ENCODE measurements around the gene G2E3.
A peak's percentile ranks its signal among the peaks of the same experiment; 100 is the strongest.
"Not testable (repeated sequence)": the region's sequence is repeated elsewhere in the genome, so short reads cannot be mapped to it uniquely, and the experiment has no call there.

G2E3 gene

DNA sequence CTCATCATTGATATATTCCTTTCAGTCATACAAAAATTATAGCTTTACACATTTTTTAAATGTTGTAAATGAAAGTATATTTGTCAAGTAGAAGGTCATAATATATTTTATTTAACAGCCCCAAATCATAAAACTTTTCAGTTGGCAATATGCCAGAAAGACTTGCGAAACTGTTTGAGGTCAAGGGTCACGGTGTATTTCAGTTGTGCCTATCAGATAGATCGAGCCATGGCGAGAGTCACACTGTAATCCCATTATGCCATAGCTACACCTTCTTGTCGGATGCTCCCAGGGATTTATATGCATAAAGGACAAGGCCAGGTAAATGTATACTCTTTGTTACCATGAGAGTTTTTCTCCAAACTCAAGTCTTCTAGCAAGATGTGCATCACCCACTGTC, 26.7 kb upstream of the G2E3 start:
- Histone ChIP-seq H3K36me3 (ENCODE audit: insufficient read depth, low read length) (no peaks in the 10 kb centered on the region), H3K4me1 (ENCODE audit: insufficient read depth, low read length) (peaks cover 11% of the 10 kb centered on the region; the same call in 1 of the 2 replicates), H3K4me3 (ENCODE audit: low read length) (no peak overlapping the region), H3K27ac (ENCODE audit: low read depth, low read length) (no peak overlapping the region), H3K9me3 (ENCODE audit: insufficient read depth, low read depth, low read length) (no peaks in the 10 kb centered on the region), H3K27me3 (ENCODE audit: insufficient read depth, low read length) (no peaks in the 10 kb centered on the region), H3K9ac (ENCODE audit: low read depth, low read length) (no peak overlapping the region)
- 99% methylated on average over 5 of the region's 5 CpGs for WGBS

DNA sequence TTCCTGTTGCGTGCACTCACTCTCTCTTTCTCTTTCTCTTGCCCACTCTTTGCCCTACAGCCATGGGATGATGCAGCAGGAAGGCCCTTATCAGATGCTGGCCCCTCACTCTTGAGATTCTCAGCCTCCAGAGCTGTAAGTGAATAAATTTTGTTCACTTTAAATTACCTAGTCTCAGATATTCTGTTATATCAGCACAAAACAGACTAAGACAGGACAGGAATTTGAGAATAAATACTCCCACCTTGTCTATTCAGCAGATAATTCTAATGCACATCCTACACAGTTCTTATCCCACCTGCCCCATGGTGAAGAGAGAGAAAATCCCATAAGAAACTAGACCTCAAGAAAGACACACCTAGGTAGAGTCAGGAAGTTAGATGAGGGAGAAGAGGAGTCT, 25.8 kb upstream of the G2E3 start:
- Histone ChIP-seq H3K27me3 (ENCODE audit: insufficient read depth, low read length) (no peaks in the 10 kb centered on the region), H3K4me1 (ENCODE audit: insufficient read depth, low read length) (peaks cover 11% of the 10 kb centered on the region; the same call in 1 of the 2 replicates)
- WGBS, result 96% methylated on average over 1 of the region's 1 CpG

DNA sequence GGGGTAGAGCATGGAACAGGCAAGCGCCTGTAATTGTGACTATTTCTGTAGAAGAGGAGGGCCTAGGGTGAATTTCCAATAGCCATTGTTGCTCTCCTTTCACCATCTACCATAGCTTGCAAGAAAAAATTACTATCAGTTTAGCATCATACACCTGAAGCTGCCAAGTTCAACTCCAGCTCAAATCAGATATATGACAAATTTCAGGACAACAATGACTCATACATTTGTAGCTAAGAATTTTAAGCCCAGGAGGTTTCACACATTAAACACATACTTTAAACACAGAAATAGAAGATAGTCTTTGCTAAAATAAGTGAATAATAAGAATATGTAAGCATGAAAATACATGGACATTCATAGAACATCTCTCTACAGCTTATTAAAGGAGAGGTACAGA, 17.6 kb upstream of the G2E3 start:
- Histone ChIP-seq H3K4me3 (ENCODE audit: low read length) (no peak overlapping the region), H3K27me3 (ENCODE audit: insufficient read depth, low read length) (no peaks in the 10 kb centered on the region), H3K36me3 (ENCODE audit: insufficient read depth, low read length) (no peaks in the 10 kb centered on the region), H3K4me1 (ENCODE audit: insufficient read depth, low read length) (no peaks in the 10 kb centered on the region), H3K9ac (ENCODE audit: low read depth, low read length) (no peak overlapping the region), H3K9me3 (ENCODE audit: insufficient read depth, low read depth, low read length) (peaks cover 9% of the 10 kb centered on the region; the same call in 1 of the 2 replicates), H3K27ac (ENCODE audit: low read depth, low read length) (no peak overlapping the region)
- no CpG with 5 or more reads among the region's 1 CpG for WGBS

More for the DNA sequence above, 25.8 kb upstream of the G2E3 start:
- Histone ChIP-seq H3K9me3 (ENCODE audit: insufficient read depth, low read depth, low read length) (no peaks in the 10 kb centered on the region), H3K27ac (ENCODE audit: low read depth, low read length) (no peak overlapping the region), H3K4me3 (ENCODE audit: low read length) (no peak overlapping the region), H3K36me3 (ENCODE audit: insufficient read depth, low read length) (no peaks in the 10 kb centered on the region), H3K9ac (ENCODE audit: low read depth, low read length) (no peak overlapping the region)

DNA sequence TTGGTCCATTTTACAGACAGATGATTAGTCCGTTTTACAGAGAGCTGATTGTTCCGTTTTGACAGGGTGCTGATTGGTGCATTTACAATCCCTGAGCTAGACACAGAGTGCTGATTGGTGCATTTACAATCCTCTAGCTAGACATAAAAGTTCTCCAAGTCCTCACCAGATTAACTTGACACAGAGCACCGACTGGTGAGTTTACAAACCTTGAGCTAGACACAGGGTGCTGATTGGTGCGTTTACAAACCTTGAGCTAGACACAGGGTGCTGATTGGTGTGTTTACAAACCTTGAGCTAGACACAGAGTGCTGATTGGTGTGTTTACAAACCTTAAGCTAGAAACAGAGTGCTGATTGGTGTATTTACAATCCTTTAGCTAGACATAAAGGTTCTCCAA, 12.2 kb upstream of the G2E3 start:
- H3K36me3 ChIP-seq (ENCODE audit: insufficient read depth, low read length); H3K27me3 ChIP-seq (ENCODE audit: insufficient read depth, low read length); H3K9ac ChIP-seq (ENCODE audit: low read depth, low read length); H3K4me3 ChIP-seq (ENCODE audit: low read length); H3K27ac ChIP-seq (ENCODE audit: low read depth, low read length); H3K4me1 ChIP-seq (ENCODE audit: insufficient read depth, low read length): not testable (repeated sequence)
- 96% methylated on average over 4 of the region's 4 CpGs for WGBS
- H3K9me3 ChIP-seq (ENCODE audit: insufficient read depth, low read depth, low read length), result peaks cover 13% of the 10 kb centered on the region; the same call in 1 of the 2 replicates

DNA sequence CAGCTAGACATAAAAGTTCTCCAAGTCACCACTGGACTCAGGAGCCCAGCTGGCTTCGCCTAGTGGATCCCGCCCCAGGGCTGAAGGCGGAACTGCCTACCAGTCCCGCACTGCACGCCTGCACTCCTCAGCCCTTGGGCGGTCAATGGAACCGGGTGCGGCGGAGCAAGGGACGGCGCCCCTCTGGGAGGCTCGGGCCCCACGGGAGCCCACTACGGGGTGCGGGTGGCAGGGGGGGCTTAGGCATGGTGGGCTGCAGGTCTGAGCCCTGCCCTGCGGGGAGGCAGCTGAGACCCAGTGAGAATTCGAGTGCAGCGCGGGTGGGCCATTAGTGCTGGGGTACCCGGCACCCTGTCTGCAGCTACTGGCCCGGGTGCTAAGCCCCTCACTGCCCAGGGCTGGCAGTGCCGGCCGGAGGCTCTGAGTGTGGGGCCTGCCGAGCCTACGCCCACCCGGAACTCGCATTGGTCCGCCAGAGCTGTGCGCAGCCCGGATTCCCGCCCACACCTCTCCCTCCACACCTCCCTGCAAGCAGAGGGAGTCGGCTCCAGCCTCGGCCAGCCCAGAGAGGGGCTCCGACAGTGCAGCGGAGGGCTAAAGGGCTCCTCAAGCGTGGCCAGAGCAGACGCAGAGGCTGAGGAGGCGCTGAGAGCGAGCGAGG, 11.4 kb upstream of the G2E3 start:
- Histone ChIP-seq H3K27ac (ENCODE audit: low read depth, low read length) (no peak overlapping the region), H3K9me3 (ENCODE audit: insufficient read depth, low read depth, low read length) (peaks cover 13% of the 10 kb centered on the region; the same call in 1 of the 2 replicates), H3K4me1 (ENCODE audit: insufficient read depth, low read length) (0 out of 2 replicates have a peak, but pooled peaks cover 6% of the 10 kb centered on the region), H3K9ac (ENCODE audit: low read depth, low read length) (no peak overlapping the region), H3K36me3 (ENCODE audit: insufficient read depth, low read length) (no peaks in the 10 kb centered on the region), H3K4me3 (ENCODE audit: low read length) (no peak overlapping the region), H3K27me3 (ENCODE audit: insufficient read depth, low read length) (no peaks in the 10 kb centered on the region)
- WGBS, result 94% methylated on average over 40 of the region's 40 CpGs

DNA sequence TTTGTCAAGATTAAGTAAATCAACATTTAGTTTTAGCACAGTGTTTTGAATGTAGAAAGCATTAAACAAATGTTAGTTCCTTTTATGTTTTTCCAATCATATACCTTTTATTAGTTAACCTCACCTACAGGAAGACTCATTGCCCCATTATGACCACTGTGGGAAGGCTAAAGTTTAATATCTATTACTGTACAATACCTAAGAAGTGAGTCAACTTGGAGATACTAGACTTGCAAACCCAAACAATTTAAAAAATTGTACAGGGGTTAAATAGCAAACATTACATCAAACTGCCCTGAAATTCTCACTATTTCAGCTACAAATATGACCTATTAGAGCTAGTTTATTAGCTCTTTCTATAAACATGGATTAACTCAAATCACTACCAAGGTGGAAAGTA, 8.6 kb upstream of the G2E3 start:
- H3K9ac ChIP-seq (ENCODE audit: low read depth, low read length), result no peak overlapping the region
- H3K36me3 ChIP-seq (ENCODE audit: insufficient read depth, low read length), result no peaks in the 10 kb centered on the region
- no peak overlapping the region for H3K27ac ChIP-seq (ENCODE audit: low read depth, low read length)
- peaks cover 11% of the 10 kb centered on the region; the same call in 1 of the 2 replicates for H3K9me3 ChIP-seq (ENCODE audit: insufficient read depth, low read depth, low read length)
- H3K4me3 ChIP-seq (ENCODE audit: low read length), result no peak overlapping the region
- 0 out of 2 replicates have a peak, but pooled peaks cover 6% of the 10 kb centered on the region for H3K4me1 ChIP-seq (ENCODE audit: insufficient read depth, low read length)
- no peaks in the 10 kb centered on the region for H3K27me3 ChIP-seq (ENCODE audit: insufficient read depth, low read length)

DNA sequence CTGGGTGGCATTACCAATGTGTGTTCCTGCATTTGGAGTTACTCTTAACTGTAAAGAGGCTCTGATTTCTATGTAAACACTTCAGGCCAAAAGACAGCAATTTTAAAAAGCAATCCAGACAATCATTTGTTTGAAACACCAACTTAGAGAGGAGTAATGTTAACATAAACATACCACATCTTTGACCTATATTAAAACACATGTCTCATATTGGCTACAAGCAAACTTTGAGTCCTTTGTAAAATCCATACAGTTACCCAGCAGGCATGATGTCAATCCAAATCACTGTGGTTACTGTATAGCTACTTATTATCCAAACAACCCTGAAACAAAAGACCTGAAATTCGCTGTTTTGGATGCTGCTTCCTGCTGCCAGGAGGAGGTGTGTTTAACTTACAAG, 7.5 kb upstream of the G2E3 start:
- no peaks in the 10 kb centered on the region for H3K36me3 ChIP-seq (ENCODE audit: insufficient read depth, low read length)
- 57% methylated on average over 1 of the region's 1 CpG for WGBS
- H3K4me1 ChIP-seq (ENCODE audit: insufficient read depth, low read length), result 0 out of 2 replicates have a peak, but pooled peaks cover 6% of the 10 kb centered on the region
- peaks cover 2% of the 10 kb centered on the region; the same call in 1 of the 2 replicates for H3K9me3 ChIP-seq (ENCODE audit: insufficient read depth, low read depth, low read length)
- no peak overlapping the region for H3K4me3 ChIP-seq (ENCODE audit: low read length)
- H3K9ac ChIP-seq (ENCODE audit: low read depth, low read length), result no peak overlapping the region
- no peak overlapping the region for H3K27ac ChIP-seq (ENCODE audit: low read depth, low read length)
- no peaks in the 10 kb centered on the region for H3K27me3 ChIP-seq (ENCODE audit: insufficient read depth, low read length)

DNA sequence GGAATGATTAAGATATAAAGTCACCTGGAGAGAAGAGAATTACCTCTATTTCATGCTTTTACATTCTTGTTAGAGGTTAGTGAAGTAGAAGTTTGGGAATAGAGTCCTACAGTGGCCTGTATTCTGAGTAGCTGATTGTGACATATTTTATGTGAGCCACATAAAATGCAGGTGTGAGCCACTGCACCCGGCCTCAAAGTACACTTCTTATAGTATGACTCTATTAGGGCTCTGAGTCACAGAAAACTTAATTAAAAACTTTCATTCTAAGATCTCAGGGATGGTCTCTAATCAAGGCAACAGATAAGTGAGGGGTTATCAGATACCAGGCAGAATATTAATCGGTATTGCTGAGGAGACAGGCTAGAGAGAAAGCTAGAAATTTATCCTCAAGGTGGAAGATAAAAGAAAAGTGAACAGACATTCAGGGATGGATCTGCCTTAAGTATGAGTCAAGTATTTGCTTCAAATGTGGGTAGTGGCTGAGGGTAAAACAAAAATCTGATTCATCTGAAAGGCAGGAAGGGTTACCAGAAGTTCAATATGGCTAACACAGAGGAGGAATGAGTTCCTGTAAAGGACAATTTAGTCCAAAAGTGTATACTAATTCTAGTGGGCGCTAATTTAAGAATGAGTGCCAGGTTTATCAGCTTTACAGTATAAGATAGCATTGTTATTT, 5.5 kb upstream of the G2E3 start:
- Histone ChIP-seq H3K4me3 (ENCODE audit: low read length) (no peak overlapping the region), H3K9me3 (ENCODE audit: insufficient read depth, low read depth, low read length) (no peaks in the 10 kb centered on the region), H3K9ac (ENCODE audit: low read depth, low read length) (no peak overlapping the region), H3K27ac (ENCODE audit: low read depth, low read length) (no peak overlapping the region), H3K27me3 (ENCODE audit: insufficient read depth, low read length) (no peaks in the 10 kb centered on the region), H3K36me3 (ENCODE audit: insufficient read depth, low read length) (no peaks in the 10 kb centered on the region), H3K4me1 (ENCODE audit: insufficient read depth, low read length) (peaks cover 9% of the 10 kb centered on the region)
- 86% methylated on average over 3 of the region's 3 CpGs for WGBS

DNA sequence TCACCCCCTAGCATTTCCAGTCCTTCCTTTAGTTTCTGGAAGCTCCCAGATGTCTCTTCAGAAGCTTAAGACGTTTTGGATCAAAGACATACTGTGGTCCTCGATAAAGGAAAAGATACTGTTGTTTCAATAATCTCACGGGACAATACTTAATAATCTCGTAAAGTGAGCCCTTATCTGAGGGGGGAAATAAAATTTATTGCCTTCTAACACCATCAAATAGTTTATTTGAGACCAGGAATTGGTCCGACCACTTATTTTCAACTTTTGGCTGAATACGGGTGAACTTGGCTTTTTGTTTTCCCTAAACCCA, 640 bp upstream of the G2E3 start:
- Histone ChIP-seq H3K9me3 (ENCODE audit: insufficient read depth, low read depth, low read length) (no peaks in the 10 kb centered on the region), H3K4me3 (ENCODE audit: low read length) (peak overlapping the region; percentile 100), H3K4me1 (ENCODE audit: insufficient read depth, low read length) (peaks cover 20% of the 10 kb centered on the region), H3K9ac (ENCODE audit: low read depth, low read length) (peak overlapping the region; percentile 95), H3K27ac (ENCODE audit: low read depth, low read length) (peak overlapping the region; percentile 66; the same call in 1 of the 2 replicates), H3K36me3 (ENCODE audit: insufficient read depth, low read length) (peaks cover 8% of the 10 kb centered on the region; the same call in 1 of the 2 replicates), H3K27me3 (ENCODE audit: insufficient read depth, low read length) (no peaks in the 10 kb centered on the region)
- WGBS, result 85% methylated on average over 5 of the region's 6 CpGs

DNA sequence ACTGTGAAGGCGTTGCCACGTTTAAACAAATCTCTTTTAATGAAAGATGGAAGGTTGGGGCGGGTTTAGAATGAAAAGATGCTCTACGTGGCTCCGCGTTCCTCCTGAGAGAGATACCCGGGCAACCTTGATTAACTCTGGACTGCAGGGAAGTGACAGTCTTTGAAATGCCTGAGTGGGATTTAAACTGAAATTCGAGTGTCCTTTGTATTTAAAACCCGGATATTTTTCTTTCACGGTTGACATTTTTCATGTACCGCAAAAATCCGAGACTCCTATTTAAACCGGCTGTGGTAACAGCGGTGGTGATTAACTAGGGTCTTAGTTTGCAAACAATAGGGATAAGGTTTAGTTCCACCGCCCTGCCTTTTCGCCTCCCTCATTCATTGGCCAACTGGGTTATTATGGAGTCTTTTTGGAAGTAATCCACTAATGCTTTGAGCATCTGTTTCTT, 707 bp downstream of the G2E3 start:
- peak overlapping the region; percentile 100 for H3K4me3 ChIP-seq (ENCODE audit: low read length)
- H3K9me3 ChIP-seq (ENCODE audit: insufficient read depth, low read depth, low read length), result no peaks in the 10 kb centered on the region
- H3K4me1 ChIP-seq (ENCODE audit: insufficient read depth, low read length), result peaks cover 20% of the 10 kb centered on the region
- H3K9ac ChIP-seq (ENCODE audit: low read depth, low read length), result peak overlapping the region; percentile 95
- WGBS, result 1% methylated on average over 16 of the region's 16 CpGs
- no peaks in the 10 kb centered on the region for H3K27me3 ChIP-seq (ENCODE audit: insufficient read depth, low read length)
- H3K27ac ChIP-seq (ENCODE audit: low read depth, low read length), result peak overlapping the region; percentile 81
- H3K36me3 ChIP-seq (ENCODE audit: insufficient read depth, low read length), result peaks cover 14% of the 10 kb centered on the region

DNA sequence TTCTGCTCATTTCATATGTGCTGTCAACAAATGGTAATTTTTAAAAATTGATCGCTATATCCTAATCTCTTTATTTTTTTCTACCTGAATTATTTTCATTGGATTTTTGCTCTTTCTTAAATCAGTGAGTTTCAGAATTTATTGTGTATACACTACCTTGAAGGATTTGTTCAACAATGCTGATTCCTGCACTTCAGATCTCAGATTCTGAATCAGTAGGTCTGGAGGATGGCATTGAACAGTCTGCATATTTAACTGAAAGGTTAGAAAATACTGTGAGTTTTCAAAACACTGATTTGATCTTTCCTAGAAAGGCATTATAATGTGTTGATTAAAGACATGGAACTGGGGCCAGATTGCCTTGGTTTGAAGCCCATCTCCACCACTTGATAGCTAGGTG, 1.6 kb downstream of the G2E3 start:
- 100% methylated on average over 1 of the region's 1 CpG for WGBS
- peaks cover 20% of the 10 kb centered on the region for H3K4me1 ChIP-seq (ENCODE audit: insufficient read depth, low read length)
- H3K27ac ChIP-seq (ENCODE audit: low read depth, low read length), result no peak overlapping the region
- no peaks in the 10 kb centered on the region for H3K27me3 ChIP-seq (ENCODE audit: insufficient read depth, low read length)
- peaks cover 14% of the 10 kb centered on the region for H3K36me3 ChIP-seq (ENCODE audit: insufficient read depth, low read length)
- H3K4me3 ChIP-seq (ENCODE audit: low read length), result peak overlapping the region; percentile 100
- peak overlapping the region; percentile 95; the same call in 1 of the 2 replicates for H3K9ac ChIP-seq (ENCODE audit: low read depth, low read length)
- H3K9me3 ChIP-seq (ENCODE audit: insufficient read depth, low read depth, low read length), result no peaks in the 10 kb centered on the region

All from HUES64 (cell line).